Keratinocyte (primary cell): ENCODE data around the gene KAT5. TPM values are rescaled to one million over a fixed set of nuclear protein-coding genes. Genes with fewer than 3 reads are reported as not detected.

Experiments
- DNase-seq: peaks from one replicate; pipeline ENCODE4 v3.0.0-alpha.2; 2011; ENCODE audit warnings: low read depth, missing footprints, low spot score
- FAIRE-seq: peaks from 2 replicates; lab custom pipeline; 2011; peaks lifted over from hg19 to GRCh38; lab: Jason Lieb, UNC
- H2AFZ ChIP-seq: 2 replicates; pipeline ENCODE4 v1.6.0; 2012; ENCODE audit warnings: low read length, control low read depth, inconsistent platforms; ENCODE audit not compliant: control insufficient read depth
- H3K27ac ChIP-seq: 2 replicates; pipeline ENCODE4 v1.5.1; 2011; ENCODE audit warnings: low read length; ENCODE audit not compliant: control insufficient read depth, insufficient read depth
- H3K27me3 ChIP-seq: 3 replicates; pipeline ENCODE4 v1.6.0; 2011; ENCODE audit warnings: low read length; ENCODE audit not compliant: control insufficient read depth, insufficient read depth; ENCODE audit errors: extremely low read depth
- H3K36me3 ChIP-seq, 2 experiments: 2 replicates in 1 of 2; 3 replicates in 1 of 2; pipeline ENCODE4 v1.5.1; 2011; ENCODE audit warnings: low read length in 2 of 2, mild to moderate bottlenecking in 1 of 2; ENCODE audit not compliant: control insufficient read depth in 2 of 2, insufficient read depth in 2 of 2; ENCODE audit errors: extremely low read depth in 1 of 2
- H3K4me1 ChIP-seq: 3 replicates; pipeline ENCODE4 v1.5.1; 2011; ENCODE audit warnings: low read length; ENCODE audit not compliant: control insufficient read depth, insufficient read depth; ENCODE audit errors: extremely low read depth
- H3K4me2 ChIP-seq: 3 replicates; pipeline ENCODE4 v1.6.0; 2011; ENCODE audit warnings: low read depth, low read length; ENCODE audit not compliant: control insufficient read depth, insufficient read depth; ENCODE audit errors: extremely low read depth
- H3K4me3 ChIP-seq, 3 experiments: fragments of 200-600 bp in 1 of 3; sonication (generic) in 1 of 3; 2 replicates in 2 of 3; 3 replicates in 1 of 3; pipeline ENCODE4 v1.5.1; 2011 to 2016; ENCODE audit warnings: low read length in 3 of 3, mild to moderate bottlenecking in 3 of 3, control low read depth in 2 of 3, inconsistent platforms in 1 of 3, low read depth in 1 of 3, mixed read lengths in 1 of 3, mixed run types in 1 of 3, moderate library complexity in 1 of 3; ENCODE audit not compliant: control insufficient read depth in 2 of 3, insufficient read depth in 2 of 3; ENCODE audit errors: extremely low read depth in 1 of 3
- H3K79me2 ChIP-seq: 2 replicates; pipeline ENCODE4 v1.6.0; 2012; ENCODE audit warnings: low read length; ENCODE audit not compliant: control insufficient read depth, insufficient read depth
- H3K9ac ChIP-seq: 3 replicates; pipeline ENCODE4 v1.6.0; 2011; ENCODE audit warnings: low read length; ENCODE audit not compliant: control insufficient read depth, insufficient read depth; ENCODE audit errors: extremely low read depth
- H3K9me1 ChIP-seq: 3 replicates; pipeline ENCODE4 v1.6.0; 2011; ENCODE audit warnings: low read length; ENCODE audit not compliant: control insufficient read depth, insufficient read depth; ENCODE audit errors: extremely low read depth
- H3K9me3 ChIP-seq: 2 replicates; pipeline ENCODE4 v1.5.1; 2012; ENCODE audit warnings: low read depth, low read length; ENCODE audit not compliant: control insufficient read depth
- H4K20me1 ChIP-seq: 3 replicates; pipeline ENCODE4 v1.6.0; 2011; ENCODE audit warnings: low read length; ENCODE audit not compliant: control insufficient read depth, insufficient read depth; ENCODE audit errors: extremely low read depth
- CTCF ChIP-seq, 3 experiments: IDR thresholded peaks in 1 of 3; conservative IDR thresholded peaks in 1 of 3; optimal IDR thresholded peaks in 1 of 3; 2 replicates in 2 of 3; 3 replicates in 1 of 3; pipeline versions ENCODE3 to v1.5.1; 2011; ENCODE audit warnings: low read length in 3 of 3, mild to moderate bottlenecking in 3 of 3, moderate library complexity in 2 of 3, control low read depth in 1 of 3, inconsistent platforms in 1 of 3; ENCODE audit not compliant: insufficient read depth in 2 of 3; ENCODE audit errors: extremely low read depth in 1 of 3
- EZH2 ChIP-seq: IDR thresholded peaks from one replicate; pipeline ENCODE4 v1.6.1; 2012; ENCODE audit warnings: inconsistent platforms, mild to moderate bottlenecking, low read length, moderate library complexity
- dilution Hi-C: fragments of 300-500 bp; cut with MboI; formaldehyde crosslinking; loops from one replicate; pipeline ENCODE4 v1.7.0; 2020; ENCODE audit warnings: low sequenced_read_pairs; ENCODE audit not compliant: extremely low pct_ligation_motif_present
- polyA plus RNA-seq, 5 experiments: library from polyadenylated mRNA; depleted of rRNA in 3 of 5; stranded (reverse) in 3 of 5; stranded (forward) in 1 of 5; unstranded in 1 of 5; fragments of >200 nt; gene quantifications; 1 replicate in 1 of 5; 2 replicates in 3 of 5; 3 replicates in 1 of 5; pipeline versions ENCODE4 v1.2.1 to v1.2.3, GENCODE V29; 2011 to 2012; ENCODE audit warnings: missing spikeins in 2 of 5, low read depth in 1 of 5, low replicate concordance in 1 of 5

The KAT5 gene
- polyA plus RNA-seq, 1 donor (not counting 4 experiments of a cell fraction or from before 2014, with no cell fraction given), result 26.8 TPM

- H3K4me3 ChIP-seq, result no peak overlapping the region
- no peak overlapping the region for H3K4me2 ChIP-seq
- no peaks in the 10 kb centered on the region for H3K36me3 ChIP-seq
- no peaks in the 10 kb centered on the region for H3K9me3 ChIP-seq
- FAIRE-seq (no peak), DNase-seq (no peak)
- H4K20me1 ChIP-seq, result no peaks in the 10 kb centered on the region
- H3K4me1 ChIP-seq, result no peaks in the 10 kb centered on the region
- no peak overlapping the region for H3K9ac ChIP-seq
- dilution Hi-C loops, result no loop called here
- H3K27ac ChIP-seq, result no peak overlapping the region
- H3K9me1 ChIP-seq, result no peaks in the 10 kb centered on the region
- H3K27me3 ChIP-seq, result no peaks in the 10 kb centered on the region
- no peaks in the 10 kb centered on the region for H3K79me2 ChIP-seq
- H2AFZ ChIP-seq, result no peak overlapping the region
- TF ChIP-seq CTCF (optimal IDR thresholded peaks at IDR 0.05 in 1 of 3, IDR thresholded peaks at IDR 0.05 in 1 of 3, conservative IDR thresholded peaks at IDR 0.05 in 1 of 3; ENCODE audit: extremely low read depth in 1 of 3, insufficient read depth in 2 of 3, low read length in 3 of 3), result no peak
- TF ChIP-seq EZH2, result no peak
These were observed 13.8 kb upstream of the KAT5 start for GRCh38 chr11:65698205-65698604.

GRCh38 chr11:65699306-65699705, 12.7 kb upstream of the KAT5 start:
- FAIRE-seq (no peak), DNase-seq (no peak)
- dilution Hi-C loops, result no loop called here
- no peak overlapping the region for H2AFZ ChIP-seq
- H3K4me3 ChIP-seq, result no peak overlapping the region
- no peak overlapping the region for H3K27ac ChIP-seq
- no peaks in the 10 kb centered on the region for H3K36me3 ChIP-seq
- no peak overlapping the region for H3K4me2 ChIP-seq
- H3K9me1 ChIP-seq, result no peaks in the 10 kb centered on the region
- no peaks in the 10 kb centered on the region for H3K27me3 ChIP-seq
- TF ChIP-seq CTCF (optimal IDR thresholded peaks at IDR 0.05 in 1 of 3, IDR thresholded peaks at IDR 0.05 in 1 of 3, conservative IDR thresholded peaks at IDR 0.05 in 1 of 3; ENCODE audit: extremely low read depth in 1 of 3, insufficient read depth in 2 of 3, low read length in 3 of 3), result no peak
- no peak for TF ChIP-seq EZH2
- H3K79me2 ChIP-seq, result no peaks in the 10 kb centered on the region
- H3K9ac ChIP-seq, result no peak overlapping the region
- no peaks in the 10 kb centered on the region for H4K20me1 ChIP-seq
- no peaks in the 10 kb centered on the region for H3K9me3 ChIP-seq
- no peaks in the 10 kb centered on the region for H3K4me1 ChIP-seq
